Measurements from ENCODE around the gene ART1.
A peak's percentile ranks its signal among the peaks of the same experiment; 100 is the strongest.

The ART1 gene

DNA sequence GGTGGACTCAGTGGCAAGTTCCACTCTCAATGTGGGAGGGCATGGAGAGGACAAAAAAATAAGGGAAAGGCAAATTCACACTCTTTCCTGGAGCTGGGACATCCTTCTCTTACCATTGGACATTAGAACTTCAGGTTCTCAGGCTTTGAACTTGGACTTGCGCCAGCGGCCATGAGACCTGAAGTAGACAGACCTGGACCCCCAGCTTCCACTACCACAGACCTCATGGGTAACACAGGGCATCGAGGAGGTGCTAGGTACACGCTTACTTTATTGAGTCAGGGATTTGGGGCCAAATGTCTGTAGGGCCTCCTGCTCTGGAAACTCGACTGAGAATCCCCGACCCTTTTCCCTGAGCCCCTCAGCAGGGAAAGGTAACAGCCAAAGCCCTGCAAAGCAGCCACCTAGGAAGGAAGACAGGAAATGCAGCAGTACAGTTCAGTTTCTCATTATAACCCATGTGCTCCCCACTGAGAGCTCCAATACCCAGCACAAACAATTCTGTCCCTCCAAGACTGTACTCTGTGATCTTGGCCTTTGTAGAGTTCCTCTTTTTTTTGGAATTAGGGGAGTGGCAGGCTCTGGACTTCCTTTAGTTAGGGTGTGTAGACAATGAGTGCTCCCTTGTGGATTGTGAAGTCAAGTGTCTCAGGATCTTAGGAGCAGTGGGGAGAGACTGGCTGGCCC, 20.6 kb downstream of the ART1 start:
- TF ChIP-seq, protein P1, sequence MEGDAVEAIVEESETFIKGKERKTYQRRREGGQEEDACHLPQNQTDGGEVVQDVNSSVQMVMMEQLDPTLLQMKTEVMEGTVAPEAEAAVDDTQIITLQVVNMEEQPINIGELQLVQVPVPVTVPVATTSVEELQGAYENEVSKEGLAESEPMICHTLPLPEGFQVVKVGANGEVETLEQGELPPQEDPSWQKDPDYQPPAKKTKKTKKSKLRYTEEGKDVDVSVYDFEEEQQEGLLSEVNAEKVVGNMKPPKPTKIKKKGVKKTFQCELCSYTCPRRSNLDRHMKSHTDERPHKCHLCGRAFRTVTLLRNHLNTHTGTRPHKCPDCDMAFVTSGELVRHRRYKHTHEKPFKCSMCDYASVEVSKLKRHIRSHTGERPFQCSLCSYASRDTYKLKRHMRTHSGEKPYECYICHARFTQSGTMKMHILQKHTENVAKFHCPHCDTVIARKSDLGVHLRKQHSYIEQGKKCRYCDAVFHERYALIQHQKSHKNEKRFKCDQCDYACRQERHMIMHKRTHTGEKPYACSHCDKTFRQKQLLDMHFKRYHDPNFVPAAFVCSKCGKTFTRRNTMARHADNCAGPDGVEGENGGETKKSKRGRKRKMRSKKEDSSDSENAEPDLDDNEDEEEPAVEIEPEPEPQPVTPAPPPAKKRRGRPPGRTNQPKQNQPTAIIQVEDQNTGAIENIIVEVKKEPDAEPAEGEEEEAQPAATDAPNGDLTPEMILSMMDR (conservative IDR thresholded peaks at IDR 0.05; ENCODE audit: low read depth), result no peak
- no peak overlapping the region for H3K27ac ChIP-seq
- CTCF ChIA-PET, result no interaction called here
- POLR2A ChIA-PET (ENCODE audit: low non-redundant PET), result no interaction called here
- no peak for DNase-seq (ENCODE audit: low spot score)

DNA sequence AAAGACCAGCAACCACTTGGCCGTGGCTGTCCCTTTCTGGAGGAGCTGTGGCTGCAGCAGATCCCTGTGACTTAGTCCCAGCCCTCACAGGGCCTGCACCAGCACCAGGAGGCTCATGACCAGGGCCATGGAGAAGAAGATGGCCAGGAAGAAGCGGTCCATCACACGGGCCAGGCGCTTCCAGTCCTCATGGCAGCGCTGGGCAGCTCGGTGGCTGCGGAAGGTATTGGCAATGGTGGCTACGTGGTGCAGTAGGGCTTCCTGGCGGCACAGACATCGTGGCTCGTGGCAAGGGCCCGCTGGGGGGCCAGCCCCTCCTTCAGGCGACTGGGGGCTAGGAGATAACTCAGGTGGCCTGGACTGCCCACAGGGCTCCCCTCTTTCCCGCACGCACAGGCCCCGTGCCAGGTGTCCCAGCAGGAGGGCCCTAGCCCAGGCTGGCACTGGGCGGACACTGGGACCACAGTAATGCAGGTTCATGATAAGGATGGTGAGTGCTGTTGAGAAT, 21.1 kb downstream of the ART1 start:
- no peak for DNase-seq (ENCODE audit: low spot score)
- CTCF ChIA-PET, result no interaction called here
- TF ChIP-seq, protein P1 (conservative IDR thresholded peaks at IDR 0.05; ENCODE audit: low read depth), result no peak
- POLR2A ChIA-PET (ENCODE audit: low non-redundant PET), result no interaction called here
- no peak overlapping the region for H3K27ac ChIP-seq

DNA sequence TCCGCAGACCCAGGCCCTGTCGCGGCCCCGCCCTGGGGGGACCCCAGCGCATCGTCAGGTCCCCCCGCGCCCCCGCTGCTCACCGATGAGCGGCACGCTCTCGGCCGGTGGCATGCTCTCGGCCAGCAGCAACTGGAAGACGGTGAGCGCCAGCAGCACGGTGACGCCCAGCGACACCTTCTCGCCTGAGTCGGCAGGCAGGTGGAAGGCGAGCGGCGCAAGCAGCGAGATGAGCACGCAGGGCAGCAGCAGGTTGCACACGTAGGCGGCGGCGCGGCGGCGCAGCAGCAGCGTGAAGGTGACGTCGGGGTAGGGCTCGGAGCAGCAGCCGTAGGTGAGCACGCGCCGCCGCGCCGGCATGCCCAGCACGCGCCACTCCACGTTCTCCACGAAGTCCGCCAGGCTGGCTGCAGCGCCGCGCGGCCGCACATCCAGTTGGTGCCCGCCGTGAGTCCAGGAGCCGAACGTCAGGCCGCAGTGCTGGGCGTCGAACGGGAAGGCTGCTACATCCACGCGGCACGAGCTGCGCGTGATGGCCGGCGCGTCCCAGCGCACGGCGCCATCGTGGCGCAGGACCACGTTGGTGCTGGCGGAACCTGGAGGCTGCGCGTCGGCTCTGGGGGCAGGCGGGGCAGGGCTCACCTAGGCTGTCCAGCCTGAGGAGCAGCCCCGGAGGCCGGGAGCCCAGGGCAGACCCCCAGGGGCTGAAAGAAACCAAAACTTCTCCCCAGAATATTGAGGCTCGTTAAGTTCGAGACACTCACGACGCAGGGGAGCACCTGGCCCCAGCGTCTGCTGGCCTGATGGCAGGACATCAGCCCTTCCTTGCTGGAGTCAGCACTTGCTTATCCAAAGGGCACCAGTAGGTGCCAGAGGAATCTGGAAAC, 22.5 kb downstream of the ART1 start:
- ChIA-PET POLR2A (ENCODE audit: low non-redundant PET) (no interaction called here), CTCF (interaction anchor here (0.6 kb wide), 1 partner anchor 55 kb away, joined by 4 read pairs; no protein-coding TSS in a partner anchor)
- TF ChIP-seq, protein P1 (conservative IDR thresholded peaks at IDR 0.05; ENCODE audit: low read depth), result no peak
- no peak for DNase-seq (ENCODE audit: low spot score)
- H3K27ac ChIP-seq, result no peak overlapping the region

DNA sequence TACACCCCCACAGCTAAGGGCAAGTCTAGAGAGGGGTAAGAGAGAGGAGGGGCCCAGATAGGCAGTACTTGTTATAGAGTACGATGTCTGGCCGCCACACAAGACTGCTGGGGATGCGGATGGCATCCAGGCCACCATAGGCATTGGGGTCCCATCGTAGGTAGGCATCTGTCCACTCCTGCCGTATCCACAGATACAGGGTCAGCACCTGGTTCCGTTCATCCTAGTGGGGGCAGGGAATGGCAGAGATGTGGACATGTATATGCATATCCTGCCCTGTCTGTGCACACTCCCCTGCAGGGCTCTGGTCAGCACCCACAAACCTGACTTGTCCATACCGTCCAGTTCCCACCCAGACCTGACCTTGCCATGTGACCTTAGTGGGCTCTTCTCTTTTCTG, 24.2 kb downstream of the ART1 start:
- TF ChIP-seq, protein P1 (conservative IDR thresholded peaks at IDR 0.05; ENCODE audit: low read depth), result no peak
- CTCF ChIA-PET, result no interaction called here
- no peak overlapping the region for H3K27ac ChIP-seq
- DNase-seq (ENCODE audit: low spot score), result no peak
- POLR2A ChIA-PET (ENCODE audit: low non-redundant PET), result no interaction called here

DNA sequence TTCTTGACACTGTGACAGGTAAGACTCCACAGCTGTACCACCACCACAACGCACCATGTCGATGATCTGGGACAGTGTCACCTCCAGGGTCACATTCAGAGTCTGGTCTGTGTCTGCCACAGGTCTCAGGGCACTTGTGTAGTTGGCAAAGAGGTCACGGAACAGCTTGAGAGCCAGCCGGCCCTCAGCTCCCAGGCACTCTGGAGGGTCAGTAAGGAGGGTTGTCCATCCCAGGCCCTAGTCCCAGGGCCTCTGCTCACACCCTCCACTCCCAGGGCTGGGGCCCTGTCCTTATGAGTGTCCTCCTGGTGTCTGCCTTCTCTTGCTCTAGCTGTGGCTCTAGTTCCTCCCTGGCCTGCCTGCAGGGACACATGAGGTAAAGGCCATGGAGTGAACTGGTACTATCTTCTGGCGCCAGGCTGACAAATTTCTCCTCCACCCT, 24.8 kb downstream of the ART1 start:
- TF ChIP-seq, protein P1 (conservative IDR thresholded peaks at IDR 0.05; ENCODE audit: low read depth), result no peak
- CTCF ChIA-PET, result no interaction called here
- DNase-seq (ENCODE audit: low spot score), result no peak
- POLR2A ChIA-PET (ENCODE audit: low non-redundant PET), result no interaction called here
- peak overlapping the region; percentile 32; the same call in 1 of the 2 replicates for H3K27ac ChIP-seq

DNA sequence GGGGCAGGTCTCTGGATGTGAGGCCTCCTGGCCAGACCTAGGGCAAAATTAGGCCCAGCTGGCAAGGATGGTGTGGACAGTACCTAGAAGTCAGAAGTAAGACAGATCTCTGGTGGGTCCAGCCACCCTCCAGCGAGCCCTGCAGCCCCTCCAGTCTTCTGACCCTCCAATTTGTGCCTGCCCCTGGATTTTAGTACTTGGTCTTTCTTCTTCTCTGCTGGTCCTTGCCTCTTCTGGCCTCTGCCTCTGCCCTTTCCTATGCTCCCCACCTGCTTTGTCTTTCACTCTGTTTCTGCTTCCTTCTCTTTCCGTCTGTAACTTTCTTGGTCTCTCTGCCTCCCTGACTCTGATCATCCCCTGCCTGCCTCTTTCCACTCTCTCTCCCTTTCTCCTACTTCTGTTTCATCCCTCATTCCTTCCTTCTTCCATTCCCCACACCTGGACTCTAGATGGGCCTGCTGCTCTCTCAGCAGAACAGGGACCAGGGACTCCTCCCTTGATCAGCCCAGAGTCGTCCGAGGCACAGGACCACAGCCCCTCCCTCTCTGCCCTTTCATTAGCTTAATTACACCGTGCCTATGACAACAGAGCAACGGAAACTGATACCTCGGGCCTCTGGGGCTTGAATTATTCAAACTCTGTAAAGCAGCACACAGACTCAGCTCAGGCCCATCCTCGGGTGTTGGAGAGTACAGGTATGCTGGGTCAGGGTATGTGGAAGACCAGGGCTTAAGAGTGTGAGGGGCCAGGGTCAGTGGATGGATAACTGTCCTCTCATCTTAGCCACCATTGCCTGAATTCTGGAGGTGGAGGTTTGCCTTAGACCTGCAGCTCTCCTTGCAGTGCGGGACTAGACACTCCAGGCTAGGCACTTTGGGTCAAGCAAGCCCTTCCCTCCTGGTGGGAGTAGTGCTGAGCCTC, 26.7 kb downstream of the ART1 start, which contains the start of gene CHRNA10:
TSS of gene CHRNA10 (minus strand) at position 51 of the 921 bp plus-strand sequence. CDS start 72 bp downstream, outside the sequence.
- POLR2A ChIA-PET (ENCODE audit: low non-redundant PET), result no interaction called here

More for the DNA sequence above, 26.7 kb downstream of the ART1 start, which contains the start of gene CHRNA10:
- CTCF ChIA-PET, result no interaction called here
- no peak within 1 kb of the TSS for H3K27ac ChIP-seq
- TF ChIP-seq, protein P1 (conservative IDR thresholded peaks at IDR 0.05; ENCODE audit: low read depth), result no peak
- DNase-seq (ENCODE audit: low spot score), result no peak

Data from RWPE1 (cell line).